ENCODE measurements around the gene PPIA.
A peak's percentile ranks its signal among the peaks of the same experiment; 100 is the strongest.
"Not testable (repeated sequence)": the region's sequence is repeated elsewhere in the genome, so short reads cannot be mapped to it uniquely, and the experiment has no call there.

PPIA gene

DNA sequence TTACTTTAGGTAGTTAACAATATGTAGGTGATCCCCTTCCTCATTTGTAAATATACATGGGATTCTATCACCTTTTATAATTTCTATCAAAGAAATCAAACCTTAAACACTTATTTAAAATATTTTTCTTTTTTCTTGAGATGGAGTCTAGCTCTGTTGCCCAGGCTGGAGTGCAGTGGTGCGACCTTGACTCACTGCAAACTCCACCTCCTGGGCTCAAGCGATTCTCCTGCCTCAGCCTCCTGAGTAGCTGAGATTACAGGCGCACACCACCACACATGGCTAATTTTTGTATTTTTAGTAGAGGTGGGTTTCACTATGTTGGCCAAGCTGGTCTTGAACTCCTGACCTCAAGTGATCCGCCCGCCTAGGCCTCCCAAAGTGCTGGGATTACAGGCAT is 47.0 kb downstream of the PPIA start:
- DNase-seq, result not testable (repeated sequence)

DNA sequence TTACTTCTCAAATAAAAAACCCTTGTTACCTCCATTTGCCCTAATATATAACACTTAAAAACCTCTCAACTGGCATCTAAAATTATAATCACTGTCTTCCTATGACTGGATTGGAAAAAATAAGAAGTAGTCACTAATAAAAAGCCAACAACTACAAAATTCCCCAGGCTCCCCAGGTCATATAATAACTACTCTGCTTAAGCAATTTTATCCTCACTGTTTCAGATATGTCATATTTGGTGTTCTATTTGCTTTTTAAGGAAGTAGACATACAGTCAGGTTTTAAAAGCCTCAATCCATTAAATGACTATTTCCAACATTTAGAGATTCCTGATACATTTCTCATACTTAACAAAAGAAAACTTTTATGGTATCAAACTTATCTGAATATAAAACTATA is 49.0 kb downstream of the PPIA start:
- DNase-seq, result no peak

GRCh38 chr7:44846390-44846789 is 49.9 kb downstream of the PPIA start:
- DNase-seq, result peak; percentile 23

- DNase-seq, result no peak
Measured at GRCh38 chr7:44846816-44847508, 50.5 kb downstream of the PPIA start.

DNA sequence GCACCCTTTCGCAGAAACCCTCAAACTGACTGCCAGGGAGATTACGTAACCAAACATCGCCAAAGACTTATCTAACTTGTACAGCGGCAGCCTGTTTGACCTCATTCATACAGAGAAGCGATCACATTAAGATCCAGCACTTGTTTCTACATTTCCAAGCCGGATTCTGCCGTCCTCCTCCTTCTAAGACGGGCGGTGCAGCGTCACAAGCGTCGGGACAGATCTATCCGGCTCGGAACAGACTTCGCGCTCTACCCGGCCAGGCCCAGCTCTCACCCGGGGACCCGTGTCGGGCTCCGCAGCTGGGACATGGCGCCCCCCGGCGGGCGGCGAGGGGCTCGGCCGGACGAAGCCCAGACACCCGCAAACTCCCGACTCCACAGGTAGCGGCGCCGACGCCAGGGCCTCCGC is 51.0 kb downstream of the PPIA start:
- peak; percentile 81 for DNase-seq

GRCh38 chr7:44847920-44848634 is 51.6 kb downstream of the PPIA start, which contains the start of gene H2AZ2:
TSS of gene H2AZ2 (minus strand) at chr7:44848087. CDS start at chr7:44847971, 116 bp downstream.
- peak; percentile 100 for DNase-seq

DNA sequence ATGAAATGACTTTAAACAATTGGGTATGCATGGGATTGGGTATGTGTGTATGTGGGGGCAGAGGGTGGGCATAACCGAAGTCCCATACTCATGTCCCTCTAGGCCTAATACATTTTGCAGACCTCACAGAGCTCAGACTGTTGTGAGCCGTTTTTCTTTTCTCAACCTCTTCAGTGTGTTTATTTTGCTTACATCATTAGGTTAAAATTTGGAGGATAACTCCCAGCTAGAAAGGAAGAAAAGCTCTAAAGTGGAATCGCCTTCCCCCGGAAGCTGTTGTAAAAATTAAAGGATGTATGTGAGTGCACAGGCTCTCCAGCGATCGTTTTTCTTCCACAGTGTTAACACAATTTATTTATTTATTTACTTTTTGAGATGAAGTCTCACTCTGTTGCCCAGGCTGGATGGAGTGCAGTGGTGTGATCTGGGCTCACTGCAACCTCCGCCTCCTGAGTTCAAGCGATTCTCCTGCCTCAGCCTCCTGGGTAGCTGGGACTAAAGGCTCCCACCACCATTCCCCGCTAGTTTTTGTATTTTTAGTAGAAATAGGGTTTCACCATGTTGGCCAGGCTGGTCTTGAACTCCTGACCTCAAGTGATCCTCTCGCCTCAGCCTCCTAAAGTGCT is 52.9 kb downstream of the PPIA start:
- DNase-seq, result no peak

GRCh38 chr7:44849885-44850544 is 53.5 kb downstream of the PPIA start:
- no peak for DNase-seq

GRCh38 chr7:44852590-44852989 is 56.1 kb downstream of the PPIA start:
- DNase-seq, result no peak
